ENCODE measurements around the gene IFT74.

- TF ChIP-seq, protein P1, sequence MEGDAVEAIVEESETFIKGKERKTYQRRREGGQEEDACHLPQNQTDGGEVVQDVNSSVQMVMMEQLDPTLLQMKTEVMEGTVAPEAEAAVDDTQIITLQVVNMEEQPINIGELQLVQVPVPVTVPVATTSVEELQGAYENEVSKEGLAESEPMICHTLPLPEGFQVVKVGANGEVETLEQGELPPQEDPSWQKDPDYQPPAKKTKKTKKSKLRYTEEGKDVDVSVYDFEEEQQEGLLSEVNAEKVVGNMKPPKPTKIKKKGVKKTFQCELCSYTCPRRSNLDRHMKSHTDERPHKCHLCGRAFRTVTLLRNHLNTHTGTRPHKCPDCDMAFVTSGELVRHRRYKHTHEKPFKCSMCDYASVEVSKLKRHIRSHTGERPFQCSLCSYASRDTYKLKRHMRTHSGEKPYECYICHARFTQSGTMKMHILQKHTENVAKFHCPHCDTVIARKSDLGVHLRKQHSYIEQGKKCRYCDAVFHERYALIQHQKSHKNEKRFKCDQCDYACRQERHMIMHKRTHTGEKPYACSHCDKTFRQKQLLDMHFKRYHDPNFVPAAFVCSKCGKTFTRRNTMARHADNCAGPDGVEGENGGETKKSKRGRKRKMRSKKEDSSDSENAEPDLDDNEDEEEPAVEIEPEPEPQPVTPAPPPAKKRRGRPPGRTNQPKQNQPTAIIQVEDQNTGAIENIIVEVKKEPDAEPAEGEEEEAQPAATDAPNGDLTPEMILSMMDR (conservative IDR thresholded peaks at IDR 0.05), result no peak
- TF ChIP-seq EZH2 (IDR thresholded peaks at IDR 0.05; ENCODE audit: low read depth), result no peak
Observed at GRCh38 chr9:27003426-27004077, 47.3 kb downstream of the IFT74 start.

Data from PC-9 (cell line).